MM.1S (cell line): ENCODE results near the gene GALNT7.

Source experiments
- DNase-seq: peaks from one replicate; pipeline ENCODE4 v3.0.0-alpha.2; 2015
- H2AFZ ChIP-seq: fragments of 300-600 bp; sonication (generic); 2 replicates; pipeline ENCODE4 v1.6.0; 2016; ENCODE audit warnings: antibody characterized with exemption, low read length
- H3F3A ChIP-seq: fragments of 300-600 bp; sonication (generic); 2 replicates; pipeline ENCODE4 v1.6.1; 2016; ENCODE audit warnings: mild to moderate bottlenecking, antibody characterized with exemption, low read length, moderate library complexity, mixed read lengths; ENCODE audit not compliant: insufficient read depth
- H3K27ac ChIP-seq: fragments of 300-600 bp; sonication (generic); 2 replicates; pipeline ENCODE4 v1.5.1; 2016; ENCODE audit warnings: mild to moderate bottlenecking, low read length
- H3K27me3 ChIP-seq: fragments of 300-600 bp; sonication (generic); replicated peaks from 2 replicates; pipeline ENCODE4 v1.6.0; 2016; ENCODE audit warnings: low read length; ENCODE audit not compliant: insufficient read depth
- H3K36me3 ChIP-seq: fragments of 300-600 bp; sonication (generic); replicated peaks from 2 replicates; pipeline ENCODE4 v1.6.1; 2016; ENCODE audit warnings: mild to moderate bottlenecking, low read length, mixed read lengths; ENCODE audit not compliant: insufficient read depth
- H3K4me1 ChIP-seq: fragments of 300-600 bp; sonication (generic); 2 replicates; pipeline ENCODE4 v1.6.1; 2016; ENCODE audit warnings: low read length, mixed read lengths
- H3K4me2 ChIP-seq: fragments of 300-600 bp; sonication (generic); 2 replicates; pipeline ENCODE4 v1.6.0; 2016; ENCODE audit warnings: low read depth, low read length
- H3K4me3 ChIP-seq: fragments of 300-600 bp; sonication (generic); 2 replicates; pipeline ENCODE4 v1.5.1; 2016; ENCODE audit warnings: low read length, mixed read lengths
- H3K79me2 ChIP-seq: fragments of 300-600 bp; sonication (generic); 2 replicates; pipeline ENCODE4 v1.6.1; 2016; ENCODE audit warnings: mixed run types, low read length, mixed read lengths
- H3K9ac ChIP-seq: fragments of 300-600 bp; sonication (generic); 2 replicates; pipeline ENCODE4 v1.6.1; 2016; ENCODE audit warnings: low read length, mixed read lengths
- H3K9me2 ChIP-seq: fragments of 300-600 bp; sonication (generic); replicated peaks from 2 replicates; pipeline ENCODE4 v1.6.1; 2016; ENCODE audit warnings: mild to moderate bottlenecking, low read length, mixed read lengths; ENCODE audit not compliant: insufficient read depth
- H3K9me3 ChIP-seq: fragments of 300-600 bp; sonication (generic); replicated peaks from 2 replicates; pipeline ENCODE4 v1.6.1; 2016; ENCODE audit warnings: mild to moderate bottlenecking, low read length, mixed read lengths; ENCODE audit not compliant: insufficient read depth
- H4K20me1 ChIP-seq: fragments of 300-600 bp; sonication (generic); 2 replicates; pipeline ENCODE4 v1.6.1; 2016; ENCODE audit warnings: mild to moderate bottlenecking, low read length, moderate library complexity, mixed read lengths; ENCODE audit not compliant: insufficient read depth
- EZH2 ChIP-seq: fragments of 300-600 bp; sonication (generic); optimal IDR thresholded peaks from 2 replicates; pipeline ENCODE3; 2017; ENCODE audit warnings: low read depth, mild to moderate bottlenecking, antibody characterized with exemption, low read length, mixed read lengths
- EZH2phosphoT487 ChIP-seq: fragments of 300-600 bp; sonication (generic); IDR thresholded peaks from 2 replicates; pipeline ENCODE4 v1.6.1; 2018; ENCODE audit warnings: antibody characterized with exemption, low read length
- TF ChIP-seq, protein P1 (sequence below): fragments of 300-600 bp; sonication (generic); IDR thresholded peaks from 2 replicates; pipeline ENCODE4 v1.5.1; 2016; ENCODE audit warnings: antibody characterized with exemption, low read length, mixed read lengths

GALNT7 gene

DNA sequence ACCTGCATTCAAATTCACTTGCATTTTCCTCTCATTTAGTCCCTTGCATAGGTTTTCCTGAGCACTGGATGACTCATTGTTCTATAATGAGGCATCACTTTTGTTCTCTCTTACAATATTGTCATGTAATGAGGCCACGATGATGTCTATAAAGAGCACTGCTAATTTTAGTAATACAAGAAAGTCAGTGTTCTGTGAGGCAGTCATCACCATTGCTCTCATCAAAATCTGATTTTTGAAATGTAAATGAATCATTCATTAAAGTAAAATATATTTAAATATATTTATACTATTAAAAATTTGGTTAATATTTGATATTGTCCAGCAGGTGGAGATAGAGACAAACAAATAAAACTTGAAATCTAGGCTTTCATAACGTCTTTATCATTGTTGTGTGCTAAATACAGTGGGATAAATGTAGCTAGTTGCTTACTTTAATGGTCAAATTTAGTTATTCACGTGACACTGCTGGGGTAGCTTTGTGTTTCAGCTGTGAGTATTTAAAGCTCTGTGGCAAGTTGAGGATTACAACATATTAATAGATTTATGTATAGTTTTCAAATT is 150.1 kb downstream of the GALNT7 start:
- peak; percentile 51 for DNase-seq
- Histone ChIP-seq H2AFZ (no peak overlapping the region), H3K4me1 (peaks cover 17% of the 10 kb centered on the region), H3F3A (peaks cover 3% of the 10 kb centered on the region; the same call in 1 of the 2 replicates), H3K27me3 (no peaks in the 10 kb centered on the region), H3K4me3 (no peak overlapping the region), H3K79me2 (no peaks in the 10 kb centered on the region), H3K4me2 (peak overlapping the region; percentile 24), H4K20me1 (no peaks in the 10 kb centered on the region), H3K9ac (no peak overlapping the region), H3K9me2 (no peaks in the 10 kb centered on the region), H3K9me3 (no peaks in the 10 kb centered on the region), H3K27ac (no peak overlapping the region), H3K36me3 (no peaks in the 10 kb centered on the region)
- no peak for TF ChIP-seq EZH2
- TF ChIP-seq, protein P1, sequence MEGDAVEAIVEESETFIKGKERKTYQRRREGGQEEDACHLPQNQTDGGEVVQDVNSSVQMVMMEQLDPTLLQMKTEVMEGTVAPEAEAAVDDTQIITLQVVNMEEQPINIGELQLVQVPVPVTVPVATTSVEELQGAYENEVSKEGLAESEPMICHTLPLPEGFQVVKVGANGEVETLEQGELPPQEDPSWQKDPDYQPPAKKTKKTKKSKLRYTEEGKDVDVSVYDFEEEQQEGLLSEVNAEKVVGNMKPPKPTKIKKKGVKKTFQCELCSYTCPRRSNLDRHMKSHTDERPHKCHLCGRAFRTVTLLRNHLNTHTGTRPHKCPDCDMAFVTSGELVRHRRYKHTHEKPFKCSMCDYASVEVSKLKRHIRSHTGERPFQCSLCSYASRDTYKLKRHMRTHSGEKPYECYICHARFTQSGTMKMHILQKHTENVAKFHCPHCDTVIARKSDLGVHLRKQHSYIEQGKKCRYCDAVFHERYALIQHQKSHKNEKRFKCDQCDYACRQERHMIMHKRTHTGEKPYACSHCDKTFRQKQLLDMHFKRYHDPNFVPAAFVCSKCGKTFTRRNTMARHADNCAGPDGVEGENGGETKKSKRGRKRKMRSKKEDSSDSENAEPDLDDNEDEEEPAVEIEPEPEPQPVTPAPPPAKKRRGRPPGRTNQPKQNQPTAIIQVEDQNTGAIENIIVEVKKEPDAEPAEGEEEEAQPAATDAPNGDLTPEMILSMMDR = peak; percentile 13; the same call in 1 of the 2 replicates
- no peak for TF ChIP-seq EZH2phosphoT487

GRCh38 chr4:173319696-173320095 is 151.1 kb downstream of the GALNT7 start:
- DNase-seq = no peak
- no peak overlapping the region for H2AFZ ChIP-seq
- H3K9me2 ChIP-seq = no peaks in the 10 kb centered on the region
- no peak overlapping the region for H3K4me3 ChIP-seq
- peaks cover 9% of the 10 kb centered on the region for H3F3A ChIP-seq
- H3K9me3 ChIP-seq = no peaks in the 10 kb centered on the region
- H3K36me3 ChIP-seq = no peaks in the 10 kb centered on the region
- H3K4me1 ChIP-seq = peaks cover 17% of the 10 kb centered on the region
- TF ChIP-seq EZH2 = no peak
- TF ChIP-seq, protein P1 = no peak
- no peak for TF ChIP-seq EZH2phosphoT487
- H3K9ac ChIP-seq = no peak overlapping the region
- no peak overlapping the region for H3K27ac ChIP-seq
- H3K79me2 ChIP-seq = no peaks in the 10 kb centered on the region
- H3K27me3 ChIP-seq = no peaks in the 10 kb centered on the region
- H4K20me1 ChIP-seq = no peaks in the 10 kb centered on the region
- H3K4me2 ChIP-seq = no peak overlapping the region

DNA sequence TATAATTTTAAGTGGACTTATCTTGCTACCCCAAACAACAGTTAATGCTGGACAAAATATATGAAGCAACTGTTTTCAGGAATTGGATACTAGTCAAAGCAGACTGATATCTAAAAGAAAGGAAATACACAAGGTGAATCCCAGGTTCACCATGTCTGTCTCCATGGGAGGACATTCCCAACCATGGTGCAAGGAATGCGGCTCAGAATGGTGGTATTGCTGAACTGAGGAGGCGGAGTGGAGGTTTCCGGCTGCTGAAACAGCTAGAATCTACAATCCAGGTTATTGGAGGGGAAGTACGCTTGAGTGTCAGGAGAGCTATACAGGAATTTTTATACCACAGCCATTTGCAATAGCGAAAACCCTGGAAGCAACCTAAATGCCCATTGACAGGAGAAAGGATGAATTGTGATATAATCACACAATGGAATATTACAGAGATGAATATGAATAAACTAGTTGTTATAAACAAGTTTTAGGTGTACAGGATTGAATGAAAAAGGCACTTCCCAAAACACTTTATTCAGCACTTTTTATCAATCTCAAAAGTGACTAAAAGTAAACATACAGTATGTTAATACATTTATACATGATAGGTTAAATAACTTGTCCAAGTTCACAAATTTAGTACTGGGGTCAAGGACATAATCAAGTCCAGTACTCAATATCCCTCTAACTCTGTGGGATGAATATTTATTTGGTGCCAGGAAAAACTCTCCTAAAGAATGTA is 156.6 kb downstream of the GALNT7 start:
- no peak overlapping the region for H3K27ac ChIP-seq

More for the DNA sequence above, 156.6 kb downstream of the GALNT7 start:
- Histone ChIP-seq H3K9ac (no peak overlapping the region), H3K36me3 (peaks cover 2% of the 10 kb centered on the region; the same call in 1 of the 2 replicates), H3K4me2 (no peak overlapping the region), H3K9me3 (no peaks in the 10 kb centered on the region), H4K20me1 (no peaks in the 10 kb centered on the region; the same call in 1 of the 2 replicates), H3K79me2 (0 out of 2 replicates have a peak, but pooled peaks cover under 1% of the 10 kb centered on the region), H3K27me3 (no peaks in the 10 kb centered on the region), H3K4me1 (no peaks in the 10 kb centered on the region), H3K9me2 (no peaks in the 10 kb centered on the region), H3K4me3 (no peak overlapping the region), H2AFZ (no peak overlapping the region), H3F3A (peaks cover 44% of the 10 kb centered on the region)
- no peak for DNase-seq
- TF ChIP-seq EZH2 (no peak), EZH2phosphoT487 (no peak)
- TF ChIP-seq, protein P1 = no peak
